Osteocyte (in vitro differentiated cells): ENCODE data around the gene NCAPG. TPM values are rescaled to one million over a fixed set of nuclear protein-coding genes. Genes with fewer than 3 reads are reported as not detected.

Experiments
- DNase-seq: peaks from one replicate; pipeline ENCODE4 v3.0.0; 2021; ENCODE audit warnings: mixed read lengths; ENCODE audit not compliant: unreplicated experiment; ENCODE audit errors: extremely low spot score
- H3K27ac Mint-ChIP-seq: one replicate; pipeline ENCODE4 v1.8.0; 2021; ENCODE audit warnings: mild to moderate bottlenecking, mixed read lengths; ENCODE audit not compliant: unreplicated experiment
- H3K27me3 Mint-ChIP-seq: one replicate; pipeline ENCODE4 v1.8.0; 2021; ENCODE audit warnings: mixed read lengths; ENCODE audit not compliant: unreplicated experiment
- H3K36me3 Mint-ChIP-seq: one replicate; pipeline ENCODE4 v1.8.0; 2021; ENCODE audit warnings: mixed read lengths; ENCODE audit not compliant: unreplicated experiment
- H3K4me1 Mint-ChIP-seq: one replicate; pipeline ENCODE4 v1.8.0; 2021; ENCODE audit warnings: mixed read lengths; ENCODE audit not compliant: unreplicated experiment
- H3K4me3 Mint-ChIP-seq: one replicate; pipeline ENCODE4 v1.8.0; 2021; ENCODE audit warnings: mild to moderate bottlenecking, moderate library complexity, mixed read lengths; ENCODE audit not compliant: unreplicated experiment
- H3K9me3 Mint-ChIP-seq: one replicate; pipeline ENCODE4 v1.8.0; 2021; ENCODE audit warnings: mixed read lengths; ENCODE audit not compliant: unreplicated experiment
- CTCF ChIP-seq: fragments of 200-600 bp; sonication (generic); IDR thresholded peaks from 2 replicates; pipeline ENCODE4 v1.5.0; 2021; ENCODE audit warnings: antibody characterized with exemption, mild to moderate bottlenecking, moderate library complexity
- total RNA-seq: library from RNA; stranded (reverse); gene quantifications from 2 replicates; pipeline ENCODE4 v1.2.1, GENCODE V29; 2021

The NCAPG gene
- total RNA-seq, 1 donor from 2014 or later, result 9.6 TPM

- no peak overlapping the region for H3K4me3 Mint-ChIP-seq
- peaks cover 9% of the 10 kb centered on the region for H3K4me1 Mint-ChIP-seq
- peaks cover 8% of the 10 kb centered on the region for H3K36me3 Mint-ChIP-seq
- no peak overlapping the region for H3K27ac Mint-ChIP-seq
- no peaks in the 10 kb centered on the region for H3K27me3 Mint-ChIP-seq
- DNase-seq, result no peak
- TF ChIP-seq CTCF, result no peak
- H3K9me3 Mint-ChIP-seq, result no peaks in the 10 kb centered on the region
Observed at GRCh38 chr4:17884063-17884462, 73.3 kb downstream of the NCAPG start.

- Mint-ChIP-seq H3K27ac (no peak overlapping the region), H3K4me1 (peaks cover 9% of the 10 kb centered on the region)
Observed at GRCh38 chr4:17884511-17884910, 73.7 kb downstream of the NCAPG start.

GRCh38 chr4:17889692-17890091 lies 78.9 kb downstream of the NCAPG start:
- no peak overlapping the region for H3K4me3 Mint-ChIP-seq
- H3K9me3 Mint-ChIP-seq, result no peaks in the 10 kb centered on the region
- peaks cover 5% of the 10 kb centered on the region for H3K36me3 Mint-ChIP-seq
- H3K27me3 Mint-ChIP-seq, result no peaks in the 10 kb centered on the region
- no peak for TF ChIP-seq CTCF
- H3K27ac Mint-ChIP-seq, result no peak overlapping the region
- H3K4me1 Mint-ChIP-seq, result peaks cover 2% of the 10 kb centered on the region
- no peak for DNase-seq

More at GRCh38 chr4:17884511-17884910, 73.7 kb downstream of the NCAPG start:
- Mint-ChIP-seq H3K27me3 (no peaks in the 10 kb centered on the region), H3K9me3 (no peaks in the 10 kb centered on the region), H3K36me3 (peaks cover 8% of the 10 kb centered on the region), H3K4me3 (no peak overlapping the region)
- DNase-seq, result no peak
- no peak for TF ChIP-seq CTCF

GRCh38 chr4:17894421-17894820 lies 83.6 kb downstream of the NCAPG start:
- no peak overlapping the region for H3K4me3 Mint-ChIP-seq
- no peak overlapping the region for H3K27ac Mint-ChIP-seq
- no peak for DNase-seq
- H3K4me1 Mint-ChIP-seq, result no peaks in the 10 kb centered on the region
- no peaks in the 10 kb centered on the region for H3K27me3 Mint-ChIP-seq
- no peak for TF ChIP-seq CTCF
- no peaks in the 10 kb centered on the region for H3K9me3 Mint-ChIP-seq
- H3K36me3 Mint-ChIP-seq, result peaks cover 8% of the 10 kb centered on the region

Other genes starting within 250 kb of the NCAPG start
- gene LAP3, start 233.8 kb upstream of the NCAPG start, total RNA-seq, result 44.0 and 44.1 TPM in 2 replicates
- gene MED28, start 196.3 kb upstream of the NCAPG start, total RNA-seq, result 45.8 and 46.2 TPM in 2 replicates
- not detected in 2 replicates for gene FAM184B, start 29.4 kb upstream of the NCAPG start, total RNA-seq
- 50.1 and 53.0 TPM in 2 replicates for gene DCAF16, start 222 bp upstream of the NCAPG start, total RNA-seq
- 17.3 and 18.2 TPM in 2 replicates for gene LCORL, start 210.8 kb downstream of the NCAPG start, total RNA-seq